Measurements from ENCODE around the gene SAMD9L. TPM values are rescaled to one million over a fixed set of nuclear protein-coding genes. Genes with fewer than 3 reads are reported as not detected.

SAMD9L gene
- total RNA-seq, 2 experiments from 2014 or later: 145 to 166 TPM

DNA sequence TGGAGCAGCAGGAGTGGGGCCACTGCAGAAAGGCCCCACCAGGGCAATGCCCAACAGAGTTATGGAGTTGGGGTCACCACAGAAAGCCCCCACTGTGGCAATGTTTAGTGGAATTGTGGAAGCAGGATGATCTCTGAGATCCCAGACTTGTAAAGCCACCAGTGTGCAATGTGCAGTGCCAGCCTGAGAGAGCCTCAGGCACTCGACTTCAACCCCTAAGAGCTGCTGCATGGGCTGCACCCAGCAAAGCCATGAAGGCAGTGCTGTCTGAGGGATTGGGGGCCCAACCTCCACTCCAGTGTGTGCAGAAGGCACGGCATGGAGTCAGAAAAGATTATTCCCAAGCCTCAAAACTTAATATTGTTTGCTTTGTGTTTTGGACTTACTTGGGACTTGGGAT is 50.8 kb downstream of the SAMD9L start:
- H3K9me3 Mint-ChIP-seq: peaks cover 37% of the 10 kb centered on the region
- no peak for DNase-seq
- peaks cover 20% of the 10 kb centered on the region for H3K36me3 Mint-ChIP-seq (ENCODE audit: low read depth)
- no peak overlapping the region for H3K4me3 Mint-ChIP-seq
- peaks cover 14% of the 10 kb centered on the region for H3K27me3 Mint-ChIP-seq
- H3K4me1 Mint-ChIP-seq: no peaks in the 10 kb centered on the region
- POLR2A ChIA-PET: interaction anchor here (0.6 kb wide), 1 partner anchor 95 kb away, joined by 4 read pairs; no protein-coding TSS in a partner anchor
- no peak overlapping the region for H3K27ac Mint-ChIP-seq
- CTCF ChIA-PET: no interaction called here

DNA sequence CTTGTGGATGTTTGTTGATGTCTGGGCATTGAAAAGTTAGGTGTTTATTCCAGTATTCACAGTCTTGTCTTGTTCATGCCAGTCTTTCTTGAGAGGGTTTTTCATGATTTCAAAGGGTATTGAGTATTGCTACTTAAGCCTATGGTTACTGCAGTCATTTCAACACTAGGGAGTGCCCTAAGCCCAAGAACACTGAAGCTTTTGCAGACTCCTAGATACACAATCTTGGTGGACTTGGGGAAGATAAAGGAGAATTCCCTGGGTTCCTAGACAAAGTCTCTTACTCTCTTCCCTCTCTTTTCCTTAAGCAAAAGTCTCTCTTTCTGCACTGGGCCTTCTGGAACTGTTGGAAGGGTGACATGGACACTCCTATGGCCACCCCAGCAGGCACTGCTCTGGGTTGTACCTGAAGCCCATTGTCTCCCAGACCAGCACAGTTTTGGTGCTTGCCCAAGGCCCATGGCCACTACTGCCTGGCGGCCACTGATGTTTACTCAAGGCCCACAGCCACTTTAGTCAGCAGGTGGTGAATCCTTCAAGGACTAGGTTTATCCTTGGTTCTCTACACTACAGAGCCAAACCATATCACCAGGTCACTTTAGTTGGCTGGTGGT is 55.3 kb downstream of the SAMD9L start:
- H3K4me3 Mint-ChIP-seq: no peak overlapping the region
- DNase-seq: peak; percentile 15
- POLR2A ChIA-PET: no interaction called here
- CTCF ChIA-PET: no interaction called here
- no peak overlapping the region for H3K27ac Mint-ChIP-seq
- no peaks in the 10 kb centered on the region for H3K4me1 Mint-ChIP-seq
- peaks cover 42% of the 10 kb centered on the region for H3K27me3 Mint-ChIP-seq
- H3K36me3 Mint-ChIP-seq (ENCODE audit: low read depth): no peaks in the 10 kb centered on the region
- peaks cover 13% of the 10 kb centered on the region for H3K9me3 Mint-ChIP-seq

Other genes starting within 250 kb of the SAMD9L start
- gene SAMD9, start 30.4 kb downstream of the SAMD9L start, total RNA-seq: 10 to 100 TPM; 67.3 to 80.1 TPM
- not detected for gene HEPACAM2, start 78.1 kb upstream of the SAMD9L start, total RNA-seq
- 10 to 100 TPM; 23.5 to 26.0 TPM for gene VPS50, start 84.0 kb upstream of the SAMD9L start, total RNA-seq